GM03348 (cell line): ENCODE results near the gene EPS8L3.
"Not testable (repeated sequence)": the region's sequence is repeated elsewhere in the genome, so short reads cannot be mapped to it uniquely, and the experiment has no call there.

Experiments
- DNase-seq: peaks from one replicate; pipeline ENCODE4 v3.0.0; 2012; ENCODE audit warnings: low spot score

EPS8L3 gene, protein sequence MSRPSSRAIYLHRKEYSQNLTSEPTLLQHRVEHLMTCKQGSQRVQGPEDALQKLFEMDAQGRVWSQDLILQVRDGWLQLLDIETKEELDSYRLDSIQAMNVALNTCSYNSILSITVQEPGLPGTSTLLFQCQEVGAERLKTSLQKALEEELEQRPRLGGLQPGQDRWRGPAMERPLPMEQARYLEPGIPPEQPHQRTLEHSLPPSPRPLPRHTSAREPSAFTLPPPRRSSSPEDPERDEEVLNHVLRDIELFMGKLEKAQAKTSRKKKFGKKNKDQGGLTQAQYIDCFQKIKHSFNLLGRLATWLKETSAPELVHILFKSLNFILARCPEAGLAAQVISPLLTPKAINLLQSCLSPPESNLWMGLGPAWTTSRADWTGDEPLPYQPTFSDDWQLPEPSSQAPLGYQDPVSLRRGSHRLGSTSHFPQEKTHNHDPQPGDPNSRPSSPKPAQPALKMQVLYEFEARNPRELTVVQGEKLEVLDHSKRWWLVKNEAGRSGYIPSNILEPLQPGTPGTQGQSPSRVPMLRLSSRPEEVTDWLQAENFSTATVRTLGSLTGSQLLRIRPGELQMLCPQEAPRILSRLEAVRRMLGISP

DNA sequence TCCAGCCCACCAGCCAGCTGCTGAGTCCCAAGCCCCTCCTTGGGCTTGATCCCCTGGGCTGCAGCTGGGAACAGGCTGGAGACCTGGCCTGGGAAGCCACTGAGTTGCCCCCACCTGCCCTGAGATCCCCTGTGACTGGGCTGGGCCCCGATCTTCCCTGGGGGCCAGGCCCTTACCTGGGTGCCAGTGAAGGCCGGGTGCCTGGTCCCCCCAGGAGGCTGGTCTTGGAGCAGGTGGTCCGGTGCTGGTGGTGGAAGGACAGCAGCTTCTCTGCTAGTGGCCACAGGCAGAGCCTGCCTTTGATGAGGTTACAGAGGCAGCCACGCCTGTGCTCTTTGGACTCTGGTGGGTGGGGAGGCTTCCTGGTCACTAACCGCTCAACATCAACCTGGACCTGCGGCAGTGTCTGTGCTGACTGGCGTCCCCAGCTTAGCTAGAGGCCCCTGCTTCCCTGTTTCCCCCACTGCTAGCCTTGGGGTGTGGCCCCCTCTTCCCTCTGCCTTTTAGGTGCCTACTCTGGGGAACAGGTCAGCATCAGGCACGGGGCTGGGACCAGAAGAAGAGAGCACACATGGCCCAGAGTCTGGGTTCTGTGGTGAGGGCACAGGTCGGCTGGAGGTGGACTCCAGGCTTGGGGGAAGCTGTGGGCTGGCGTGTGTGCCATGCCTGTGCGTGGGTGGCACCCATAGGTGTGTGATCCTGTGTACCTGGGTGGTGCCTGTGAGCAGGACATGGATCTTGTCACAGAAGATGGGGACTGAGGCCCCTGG is at the start of gene EPS8L3:
Gene EPS8L3 (minus strand): TSS at position 278 of the 770 bp plus-strand sequence. CDS start 2,174 bp downstream, outside the sequence.
- no peak for DNase-seq

DNA sequence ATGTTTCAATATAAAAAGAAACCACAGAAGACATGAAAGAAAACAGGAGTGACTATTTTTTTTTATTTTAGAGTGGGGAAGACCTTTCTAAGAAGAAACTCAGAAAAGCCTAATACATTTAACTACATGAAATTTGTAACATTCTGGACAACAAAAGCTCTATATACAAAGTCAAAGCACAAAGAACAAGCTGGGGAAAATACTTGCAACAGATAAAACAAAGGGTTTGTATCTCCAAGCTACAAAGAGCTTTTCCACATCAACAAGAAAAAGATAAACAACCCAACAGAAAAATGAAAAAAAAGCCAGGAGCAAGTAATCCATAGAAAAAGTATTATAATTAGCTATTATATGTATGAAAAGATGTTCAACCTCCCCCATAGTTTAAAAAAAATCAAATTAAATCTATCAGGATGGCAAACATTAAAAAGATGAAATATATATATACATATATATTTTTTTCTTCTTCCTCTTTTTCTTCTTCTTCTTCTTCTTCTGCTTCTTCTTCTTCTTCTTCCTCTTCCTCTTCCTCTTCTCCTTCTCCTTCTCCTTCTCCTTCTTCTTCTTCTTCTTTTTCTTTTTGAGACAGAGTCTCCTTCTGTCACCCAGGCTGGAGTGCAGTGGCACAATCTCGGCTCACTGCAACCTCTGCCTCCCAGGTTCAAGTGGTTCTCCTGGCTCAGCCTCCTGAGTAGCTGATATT is 49.1 kb upstream of the EPS8L3 start:
- DNase-seq = no peak

DNA sequence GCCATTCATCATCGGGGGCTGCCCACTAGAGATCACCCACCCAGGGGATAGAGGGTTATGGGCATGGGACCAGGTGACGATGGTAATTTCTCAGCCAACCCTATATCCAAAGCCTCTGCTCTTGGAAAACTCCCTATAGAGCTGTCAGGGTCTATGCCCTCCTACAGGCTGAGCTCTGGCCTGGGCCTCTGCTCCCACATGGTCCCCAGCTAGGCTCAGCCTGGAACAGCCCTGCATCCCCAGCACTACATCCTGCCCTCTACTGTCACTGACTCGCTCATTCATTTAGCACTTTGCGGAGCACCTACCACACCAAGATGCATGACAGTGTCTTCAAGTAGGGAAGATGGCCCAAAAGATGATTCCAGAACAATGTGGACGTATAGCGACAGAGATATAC is 45.0 kb upstream of the EPS8L3 start:
- DNase-seq = no peak

DNA sequence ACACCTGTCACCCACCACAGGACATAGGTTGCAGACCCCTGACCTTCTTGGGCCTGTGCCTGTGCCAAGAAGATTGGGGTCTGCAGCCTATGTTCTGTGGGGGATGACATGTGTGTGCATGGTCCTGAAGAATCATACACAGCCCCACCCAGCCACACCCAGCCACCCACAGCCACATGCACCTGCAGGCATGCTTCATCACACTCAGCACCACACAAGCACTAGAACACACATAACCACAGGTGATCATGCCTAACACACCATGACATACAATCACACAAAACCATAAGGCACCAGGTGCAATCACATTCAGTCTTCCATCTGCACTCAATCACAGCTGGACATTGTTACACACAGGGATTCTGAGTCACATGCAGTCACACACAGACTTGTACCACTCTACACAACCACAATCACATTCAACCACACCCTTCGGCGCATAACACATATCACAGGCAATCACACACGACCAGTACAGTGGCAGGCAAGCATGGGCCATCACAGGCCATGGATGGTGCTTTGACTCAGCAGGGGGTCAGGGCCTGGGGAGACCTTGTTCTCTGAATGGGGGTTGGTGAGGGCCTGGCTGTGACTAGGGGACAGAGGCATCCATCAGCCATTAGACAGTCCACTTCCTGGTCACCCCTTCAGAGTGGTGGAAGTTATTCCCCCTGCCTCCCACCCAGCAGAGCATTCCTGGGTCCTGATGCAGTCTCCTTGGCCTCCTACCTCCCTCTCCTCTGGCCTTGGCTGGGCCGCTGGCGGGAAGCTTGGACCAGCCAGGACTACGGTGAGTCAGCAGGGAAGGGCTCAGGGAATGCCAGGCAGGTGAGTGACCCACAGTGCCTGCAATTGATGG is 44.3 kb upstream of the EPS8L3 start:
- DNase-seq = peak; percentile 53

DNA sequence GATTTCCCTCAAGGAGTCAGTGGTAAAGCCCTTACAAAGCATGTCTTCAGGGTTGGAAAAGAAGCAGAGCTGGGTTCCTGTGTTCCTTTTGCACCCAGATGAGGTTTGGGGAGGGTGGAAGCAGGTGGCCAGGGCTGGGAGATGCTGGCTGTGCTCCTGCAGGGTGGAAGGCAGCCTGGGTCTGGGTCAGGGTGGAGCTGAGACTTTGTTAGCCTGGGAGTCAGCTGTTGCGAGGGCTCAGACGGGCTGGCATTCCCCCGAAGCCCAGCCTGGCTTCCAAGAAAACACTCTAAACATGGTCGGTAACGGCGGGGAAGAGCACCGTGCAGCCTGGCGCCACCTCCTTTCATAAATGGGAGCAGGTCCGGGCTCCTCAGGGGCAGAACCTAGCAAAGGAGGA is 43.7 kb upstream of the EPS8L3 start:
- DNase-seq = no peak

DNA sequence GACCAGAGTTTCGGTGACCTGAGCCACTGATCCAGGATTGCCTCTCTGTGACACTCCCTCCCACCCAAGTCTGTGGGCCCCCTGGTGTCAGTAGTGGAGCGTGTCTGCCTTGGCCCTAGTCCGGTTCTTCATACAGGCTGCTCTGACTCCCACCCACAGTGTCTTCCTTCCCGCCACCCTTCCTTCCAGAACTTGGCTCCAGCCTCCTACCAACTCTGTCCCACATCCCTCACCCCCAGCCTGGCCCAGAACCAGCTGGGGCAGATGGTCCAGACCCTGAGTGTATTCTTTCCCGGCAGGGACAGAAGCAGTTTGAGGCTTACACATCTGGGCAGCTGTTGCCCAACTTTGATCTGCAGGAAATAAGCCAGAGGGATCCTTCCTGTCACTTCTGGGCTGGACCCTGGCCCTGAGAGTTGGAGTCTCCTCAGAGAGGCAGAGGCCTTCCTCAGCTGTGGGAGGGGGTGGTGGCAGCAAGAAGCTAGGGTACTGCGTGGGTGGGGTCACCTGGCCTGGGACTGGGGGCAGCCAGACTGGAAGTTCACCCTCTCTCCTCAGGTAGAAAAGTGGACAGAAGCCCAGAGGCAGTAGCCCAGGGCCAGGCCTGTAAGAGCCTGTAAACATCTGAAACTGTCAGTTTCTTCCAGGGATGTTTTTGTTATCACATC is 43.1 kb upstream of the EPS8L3 start:
- DNase-seq = no peak

DNA sequence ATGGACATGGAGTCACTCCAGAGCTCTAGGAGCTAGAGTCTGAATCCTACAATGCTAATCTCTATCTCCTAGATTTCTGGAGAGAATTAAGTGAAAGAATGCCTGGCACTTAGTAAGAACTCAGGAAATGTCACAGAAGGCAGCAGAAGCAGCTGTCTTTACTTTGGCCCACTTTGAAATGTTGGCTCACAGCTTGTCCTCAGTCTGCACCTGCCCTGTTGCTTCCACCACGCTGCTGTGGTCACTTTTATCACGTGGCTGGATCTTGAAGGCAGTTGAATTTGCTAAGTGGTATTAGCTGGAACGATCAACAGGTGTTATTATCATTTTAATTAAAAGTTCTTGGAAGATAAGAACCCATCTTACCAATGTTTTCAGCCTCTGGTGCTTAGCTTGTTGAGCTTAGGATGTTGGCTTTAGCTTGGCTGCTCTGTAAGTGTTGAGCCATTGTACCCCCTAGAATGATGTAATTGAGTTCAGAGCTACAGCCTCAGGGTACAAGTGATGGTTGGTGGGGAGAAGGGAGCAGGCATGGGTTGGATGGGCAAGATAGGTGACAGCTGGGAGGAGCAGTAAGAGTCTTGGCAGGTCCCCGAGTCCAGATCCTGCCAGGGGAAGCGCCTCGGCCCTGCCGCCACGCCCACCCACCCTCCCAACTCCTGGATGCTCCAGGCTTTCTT is 41.9 kb upstream of the EPS8L3 start:
- no peak for DNase-seq

DNA sequence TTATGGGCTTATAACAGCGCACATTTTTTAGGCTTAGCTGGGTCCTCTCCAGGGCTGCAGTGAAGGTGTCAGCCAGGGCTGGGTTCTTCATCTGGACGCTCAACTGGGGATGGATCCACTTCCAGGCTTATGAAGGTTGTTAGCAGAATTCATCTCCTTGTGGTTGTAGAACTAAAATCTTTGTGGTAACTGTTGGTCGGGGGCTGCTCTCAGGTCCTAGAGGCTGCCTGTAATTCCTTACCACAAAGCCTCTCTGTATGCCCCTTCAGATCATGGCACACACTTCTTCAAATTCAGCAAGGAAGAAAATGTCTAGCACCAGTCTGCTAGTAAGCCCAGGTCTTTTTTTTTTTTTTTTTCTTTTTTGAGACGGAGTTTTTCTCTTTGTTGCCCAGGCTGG is 40.9 kb upstream of the EPS8L3 start:
- no peak for DNase-seq

DNA sequence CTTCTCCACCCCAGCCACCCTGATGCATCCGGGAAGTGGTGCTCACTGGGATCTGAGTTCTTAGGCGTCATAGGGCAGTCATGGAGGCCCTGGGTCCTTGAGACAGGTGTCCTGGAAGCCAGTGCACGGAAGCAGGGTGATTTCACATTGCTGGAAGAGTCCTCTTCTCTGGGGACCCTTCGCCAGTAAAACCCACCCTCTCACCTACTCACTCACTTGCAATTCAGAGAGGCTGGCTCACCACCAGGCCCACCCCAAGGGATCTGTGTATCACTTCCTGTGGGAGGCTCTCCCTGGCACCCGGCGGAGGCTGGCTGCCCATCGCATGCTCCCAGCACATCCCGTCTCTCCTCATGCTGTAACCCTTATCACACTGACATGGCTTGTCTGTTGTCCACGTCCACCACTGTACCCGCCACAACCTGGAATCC is 40.2 kb upstream of the EPS8L3 start:
- no peak for DNase-seq

DNA sequence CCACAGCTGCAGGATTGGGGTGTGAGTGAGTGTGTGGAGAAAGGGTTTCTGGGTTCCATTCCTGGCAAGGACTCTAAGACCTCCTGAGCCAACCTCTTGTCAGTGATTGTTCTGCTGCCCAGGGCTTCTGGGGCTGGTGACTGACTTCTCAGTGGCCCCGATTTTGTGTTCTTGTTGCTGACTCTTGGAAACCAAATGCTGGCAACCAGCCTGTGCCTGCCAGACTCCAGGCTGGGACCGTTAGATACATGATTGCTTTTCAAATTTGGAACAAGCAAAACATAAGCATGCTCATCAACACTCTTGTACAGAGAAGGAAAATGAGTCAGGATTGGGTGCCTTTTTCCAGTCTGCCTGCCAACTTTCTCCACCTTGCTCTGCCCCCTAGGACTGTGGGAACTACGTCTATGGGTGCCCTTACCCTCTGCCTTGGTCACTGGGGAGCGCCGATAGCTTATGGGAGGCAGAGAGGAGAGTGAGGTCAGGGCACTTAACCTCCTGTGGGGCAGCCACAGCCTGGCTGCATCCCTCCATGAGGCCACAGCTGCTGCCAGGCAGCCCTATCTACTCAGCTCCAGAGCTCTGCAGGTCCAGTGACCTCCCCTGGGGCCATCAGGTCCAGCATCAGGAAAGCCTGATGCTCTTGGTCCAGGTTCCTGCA is 39.3 kb upstream of the EPS8L3 start:
- DNase-seq = no peak

DNA sequence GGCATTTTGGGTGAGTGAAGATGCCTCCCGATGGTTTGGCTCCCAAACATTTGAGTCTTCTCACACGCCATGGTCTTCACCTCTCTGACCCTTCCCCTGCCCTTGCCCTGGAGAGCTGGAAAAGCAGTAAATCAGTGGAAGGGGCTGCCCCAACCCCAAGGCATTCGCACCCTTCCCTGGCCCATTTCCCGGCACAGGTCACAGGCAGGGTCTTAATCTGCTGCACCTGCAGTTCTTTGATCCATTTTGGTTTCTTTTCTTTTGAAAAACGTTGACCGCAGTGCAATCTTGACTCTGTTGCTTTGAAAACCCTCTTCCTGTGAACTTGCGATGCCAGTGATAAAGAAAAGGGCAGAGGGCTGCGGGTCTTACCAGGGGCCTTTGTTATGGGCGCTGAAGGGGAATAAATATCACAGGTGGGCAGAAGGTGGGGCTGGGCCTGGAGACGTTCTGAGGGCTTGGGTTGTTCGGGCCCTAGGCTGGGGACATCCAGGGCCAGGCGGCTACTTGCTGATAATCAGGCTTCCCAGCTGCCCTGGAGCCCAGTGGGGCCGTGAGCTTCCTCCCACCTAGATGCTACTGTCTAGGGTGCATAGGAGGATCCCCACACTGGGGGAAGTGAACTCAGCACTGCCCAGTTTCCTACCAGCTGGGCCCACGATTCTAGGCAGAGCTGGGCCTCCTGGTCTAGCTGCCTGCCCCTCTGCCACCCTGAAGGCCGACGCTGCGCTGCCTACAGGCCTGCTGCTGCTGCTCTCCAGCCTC is 38.6 kb upstream of the EPS8L3 start:
- DNase-seq = no peak

DNA sequence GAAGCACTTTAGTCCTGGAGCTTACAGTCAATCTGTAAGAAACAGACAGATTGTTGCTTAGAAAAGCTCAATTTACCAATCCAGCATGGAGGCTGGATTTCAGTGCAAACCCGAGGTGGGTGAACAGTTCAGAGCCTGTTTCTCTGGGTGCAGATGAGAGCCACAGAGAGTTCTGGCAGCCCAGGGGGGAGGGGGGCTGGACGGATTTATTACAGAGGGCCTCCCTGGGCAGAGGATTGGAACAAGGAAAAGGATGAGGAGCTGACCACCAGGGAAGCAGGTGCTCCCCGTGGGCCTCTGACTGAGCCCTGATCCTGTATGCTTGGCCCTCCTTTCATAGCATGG is 38.0 kb upstream of the EPS8L3 start:
- no peak for DNase-seq

DNA sequence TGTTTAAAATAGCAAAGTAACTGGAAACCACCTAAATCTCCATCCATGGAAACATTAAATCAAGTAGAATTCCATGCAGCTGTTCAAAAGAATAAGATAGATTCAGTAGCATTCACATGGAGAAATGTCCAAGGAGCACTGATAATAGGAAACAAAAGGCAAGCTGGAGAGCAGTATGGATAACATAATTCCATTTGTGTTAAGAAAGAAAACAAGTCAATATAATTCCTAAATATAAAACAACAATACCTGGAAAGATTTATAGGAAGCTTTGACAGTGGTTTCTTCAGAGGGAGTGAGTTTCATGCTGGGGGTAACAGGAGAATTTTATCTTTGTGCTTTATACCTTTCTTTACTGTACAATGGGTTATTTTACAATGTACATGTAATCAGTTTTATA is 36.6 kb upstream of the EPS8L3 start:
- DNase-seq = no peak

DNA sequence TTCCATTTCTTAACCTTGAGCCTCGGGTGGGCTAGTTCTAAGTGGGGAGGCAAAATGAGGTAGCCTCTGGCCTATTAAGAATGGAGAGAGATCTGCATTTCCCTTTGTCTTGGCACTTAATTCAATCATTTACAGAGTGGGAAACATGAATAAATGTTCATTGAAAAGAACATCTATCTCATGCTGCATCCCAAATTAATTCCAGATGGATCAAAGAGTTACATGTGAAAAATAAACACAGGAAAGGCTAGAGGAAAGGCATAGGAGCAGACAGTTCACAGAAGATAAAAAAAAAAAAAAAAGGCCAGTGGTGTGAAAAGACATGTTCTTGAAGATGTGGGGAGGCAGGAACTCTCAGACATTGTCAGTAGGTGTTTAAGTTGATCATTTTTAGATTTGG is 35.7 kb upstream of the EPS8L3 start:
- no peak for DNase-seq

DNA sequence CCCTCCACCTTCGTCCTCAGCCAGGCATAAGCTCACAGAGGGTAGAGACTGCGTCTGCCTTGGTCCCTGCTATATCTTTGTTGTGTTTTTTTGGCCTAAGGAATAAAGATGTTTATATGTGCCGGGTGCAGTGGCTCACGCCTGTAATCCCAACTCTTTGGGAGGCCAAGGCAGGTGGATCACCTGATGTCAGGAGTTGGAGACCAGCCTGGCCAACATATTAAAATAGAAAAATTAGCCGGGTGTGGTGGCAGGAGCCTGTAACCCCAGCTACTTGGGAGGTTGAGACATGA is 33.5 kb upstream of the EPS8L3 start:
- not testable (repeated sequence) for DNase-seq

DNA sequence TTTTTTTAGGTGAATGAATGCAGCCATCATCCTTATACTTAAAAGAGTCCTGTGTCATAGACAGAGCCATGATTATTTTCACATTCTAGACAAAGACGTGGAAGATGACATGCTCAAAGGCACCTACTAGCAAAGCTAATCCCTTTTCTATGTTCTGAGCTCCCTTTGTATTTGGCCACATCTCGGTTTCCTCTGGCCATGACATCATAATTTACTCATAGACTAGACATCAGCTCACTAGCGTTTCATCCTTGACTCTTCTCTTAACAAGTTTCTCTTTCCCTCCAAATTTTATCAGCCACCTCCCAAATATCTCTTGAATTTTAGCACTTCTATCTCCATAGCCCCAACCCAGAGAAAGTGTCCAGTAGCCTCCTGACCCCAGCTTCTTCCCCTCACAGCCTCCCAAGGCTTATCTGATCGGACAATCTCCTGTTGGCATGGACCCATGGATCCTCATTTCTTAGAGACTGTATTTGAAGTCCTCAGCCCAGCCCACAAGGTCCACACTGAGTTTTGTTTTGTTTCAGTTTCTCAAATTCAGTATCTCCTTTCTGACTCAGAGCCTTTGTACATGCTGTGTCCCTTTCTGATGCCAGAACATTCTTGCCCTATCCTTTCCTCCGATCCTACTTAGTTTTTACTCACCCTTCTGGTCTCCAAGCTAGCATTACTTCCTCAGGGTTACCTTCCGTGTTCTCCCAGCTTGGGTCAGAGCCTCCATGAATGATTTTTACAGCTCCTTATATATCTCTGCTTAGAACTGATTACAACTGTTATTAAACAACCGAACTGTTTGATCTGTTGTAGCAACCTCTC is 33.0 kb upstream of the EPS8L3 start:
- peak; percentile 46 for DNase-seq

DNA sequence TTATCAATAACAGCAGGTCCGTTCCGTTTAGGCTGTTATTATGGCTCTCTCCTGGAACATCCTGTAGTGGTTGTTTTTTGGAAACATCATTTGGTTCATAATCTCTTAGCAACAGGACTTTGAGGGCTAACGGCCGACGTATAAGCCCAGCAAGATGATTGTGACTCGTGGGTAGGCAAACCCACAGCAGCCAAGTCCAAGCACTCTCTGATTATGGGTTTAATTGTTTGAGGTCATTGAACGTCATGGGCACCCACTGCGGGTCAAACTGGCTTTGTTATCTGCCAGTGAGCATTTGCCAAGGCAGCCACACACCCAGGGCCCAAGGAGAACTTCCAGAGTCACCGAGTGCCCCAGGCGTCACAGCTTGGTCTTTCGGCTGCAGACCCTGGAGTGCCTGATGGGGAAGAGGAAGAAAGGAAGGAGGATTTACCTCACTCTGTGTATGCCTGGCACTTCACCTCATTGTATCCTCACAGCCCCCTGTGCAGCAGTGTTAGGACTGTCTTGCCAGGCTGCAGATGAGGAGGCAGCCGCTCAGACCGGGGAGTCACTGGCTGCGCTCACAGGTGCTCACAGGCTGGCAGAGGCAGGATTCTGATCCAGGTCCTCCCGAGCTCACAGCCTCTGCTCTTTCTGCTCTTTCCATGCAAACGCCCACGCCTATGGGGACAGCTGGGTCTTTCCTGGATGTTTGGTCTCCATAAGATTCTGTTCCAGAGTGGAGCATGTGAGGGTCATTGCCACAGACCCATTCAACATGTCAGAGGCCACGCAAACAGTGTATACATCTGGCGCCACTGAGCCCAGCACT is 30.8 kb upstream of the EPS8L3 start:
- no peak for DNase-seq
